GOT3 (cell line): ENCODE measurements around the gene FLT4.

Experiments used
- DNase-seq: peaks from one replicate; lab custom pipeline; 2025; ENCODE audit warnings: mixed read lengths; lab: John Stamatoyannopoulos, UW

FLT4 gene

DNA sequence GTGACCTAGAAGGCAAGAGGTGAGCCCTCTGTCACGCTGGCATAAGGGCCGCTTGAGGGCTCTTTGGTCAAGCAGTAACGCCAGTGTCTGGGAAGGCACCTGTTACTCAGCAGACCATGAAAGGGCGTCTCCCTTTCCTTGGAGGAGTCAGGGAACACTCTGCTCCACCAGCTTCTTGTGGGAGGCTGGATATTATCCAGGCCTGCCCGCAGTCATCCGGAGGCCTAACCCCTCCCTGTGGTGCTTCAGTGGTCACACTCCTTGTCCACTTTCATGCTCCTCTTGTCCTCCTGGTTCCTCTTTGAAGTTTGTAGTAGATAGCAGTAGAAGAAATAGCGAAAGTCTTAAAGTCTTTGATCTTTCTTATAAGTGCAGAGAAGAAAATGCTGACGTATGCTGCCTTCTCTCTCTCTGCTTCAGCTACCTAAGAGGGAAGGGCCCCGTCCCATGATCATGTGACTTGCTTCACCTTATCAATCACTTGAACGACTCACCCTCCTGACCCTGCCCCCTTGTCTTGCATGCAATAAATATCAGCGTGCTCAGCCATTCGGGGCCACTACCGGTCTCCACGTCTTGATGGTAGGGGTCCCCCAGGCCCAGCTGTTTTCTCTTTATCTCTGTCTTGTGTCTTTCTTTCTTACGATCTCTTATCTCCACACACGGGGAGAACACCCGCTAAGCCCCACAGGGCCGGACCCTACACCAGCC lies 41.4 kb downstream of the FLT4 start:
- DNase-seq = no peak

DNA sequence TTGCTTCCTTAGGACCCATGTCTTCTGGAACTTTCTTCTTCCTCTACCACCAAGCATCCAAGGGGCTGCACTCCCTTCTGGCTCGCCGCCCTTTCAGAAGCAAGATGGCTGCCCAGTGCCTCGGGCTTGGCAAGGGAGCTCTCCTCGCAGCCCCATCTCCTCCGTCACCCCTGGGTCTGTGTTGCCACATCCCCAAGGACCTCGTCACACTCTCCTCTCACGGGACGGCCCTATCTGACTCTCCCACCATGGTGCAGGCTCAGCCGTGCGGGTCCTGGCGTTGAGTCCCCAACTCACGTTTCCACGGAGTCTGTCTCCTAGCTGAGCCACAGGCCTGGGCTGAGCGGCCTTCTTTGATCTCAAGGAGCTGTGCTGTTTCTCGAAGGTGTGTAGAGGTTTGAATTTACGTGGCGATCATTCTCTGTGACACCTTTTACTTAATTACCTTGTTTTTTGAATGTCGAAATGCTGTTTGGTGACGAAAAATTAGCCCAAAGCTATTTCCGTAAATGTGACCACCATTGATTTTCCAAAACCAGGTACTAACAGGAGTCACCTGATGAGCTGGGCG lies 43.1 kb downstream of the FLT4 start:
- no peak for DNase-seq

DNA sequence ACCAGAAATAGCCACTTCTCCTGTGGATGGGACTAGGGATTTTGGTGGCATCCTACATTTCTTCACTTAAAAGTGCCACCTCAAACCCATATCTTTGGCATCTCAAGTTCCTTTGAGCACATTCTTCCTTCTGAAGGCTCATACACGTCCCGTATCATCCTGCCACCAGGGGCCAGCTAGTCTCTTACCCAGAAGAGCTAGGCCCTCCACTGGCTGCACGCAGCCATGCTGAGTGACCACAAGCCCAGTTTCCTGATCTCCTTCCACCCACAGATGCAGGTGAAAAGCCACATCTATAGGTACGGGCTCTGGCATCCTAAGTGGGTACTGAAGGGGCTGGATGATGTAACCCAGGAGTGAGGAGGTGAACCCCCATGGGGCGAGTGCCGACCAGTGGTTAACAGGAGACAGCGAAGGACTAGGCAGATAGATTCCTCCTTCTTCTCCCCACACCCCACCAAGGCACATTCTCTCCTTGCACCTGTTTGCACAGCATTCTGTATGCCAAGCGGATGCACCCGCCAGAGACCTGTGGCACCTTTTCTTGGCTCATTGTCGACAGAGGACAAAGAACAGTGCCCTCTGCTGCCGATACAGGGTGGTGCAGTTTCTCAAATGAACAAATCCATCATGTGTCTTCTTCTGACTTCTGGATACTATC lies 43.7 kb downstream of the FLT4 start:
- DNase-seq = no peak

DNA sequence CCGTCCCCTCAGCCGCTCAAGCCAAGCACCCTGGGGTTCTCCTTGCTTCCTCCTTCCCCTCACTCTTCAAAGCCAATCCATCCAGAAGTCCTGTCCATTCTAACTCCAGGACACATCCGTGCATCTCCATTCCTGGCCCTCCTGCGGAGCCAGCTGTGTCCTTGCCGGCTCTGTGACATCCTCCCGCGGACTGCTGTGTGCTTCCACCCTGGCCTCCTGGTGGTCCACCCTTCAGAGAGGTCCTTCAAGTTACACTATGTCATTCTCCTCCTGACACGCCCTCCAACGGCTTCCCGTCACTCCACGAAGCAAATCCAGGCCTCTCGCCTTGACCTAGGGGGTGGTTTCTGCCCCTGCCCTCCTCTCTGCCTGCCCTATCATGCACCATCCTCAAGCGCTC lies 45.1 kb downstream of the FLT4 start:
- no peak for DNase-seq

DNA sequence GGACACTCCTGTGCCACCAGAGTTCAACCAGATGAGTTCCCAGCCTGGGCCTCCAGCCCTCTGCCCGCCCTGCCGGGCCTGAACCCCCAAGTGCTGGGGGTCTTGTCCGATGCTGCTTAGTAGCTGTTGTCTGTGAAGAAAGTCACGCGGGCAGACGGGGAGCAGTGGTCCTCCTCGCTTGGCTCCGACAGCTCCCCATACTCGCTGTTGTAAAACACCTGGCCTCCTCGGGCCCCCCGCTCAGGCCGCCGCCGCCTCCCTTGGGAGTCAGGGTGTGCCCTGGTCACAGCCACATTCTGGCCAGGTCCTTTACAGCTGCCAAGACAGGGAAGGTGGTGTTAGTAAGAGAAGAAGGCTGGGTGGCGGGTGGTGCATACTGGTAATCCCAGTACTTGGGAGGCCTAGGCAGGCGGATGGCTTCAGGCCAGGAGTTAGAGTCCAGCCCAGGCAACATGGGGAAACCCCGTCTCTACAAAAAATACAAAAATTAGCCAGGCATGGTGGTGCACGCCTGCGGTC lies 46.3 kb downstream of the FLT4 start:
- no peak for DNase-seq

DNA sequence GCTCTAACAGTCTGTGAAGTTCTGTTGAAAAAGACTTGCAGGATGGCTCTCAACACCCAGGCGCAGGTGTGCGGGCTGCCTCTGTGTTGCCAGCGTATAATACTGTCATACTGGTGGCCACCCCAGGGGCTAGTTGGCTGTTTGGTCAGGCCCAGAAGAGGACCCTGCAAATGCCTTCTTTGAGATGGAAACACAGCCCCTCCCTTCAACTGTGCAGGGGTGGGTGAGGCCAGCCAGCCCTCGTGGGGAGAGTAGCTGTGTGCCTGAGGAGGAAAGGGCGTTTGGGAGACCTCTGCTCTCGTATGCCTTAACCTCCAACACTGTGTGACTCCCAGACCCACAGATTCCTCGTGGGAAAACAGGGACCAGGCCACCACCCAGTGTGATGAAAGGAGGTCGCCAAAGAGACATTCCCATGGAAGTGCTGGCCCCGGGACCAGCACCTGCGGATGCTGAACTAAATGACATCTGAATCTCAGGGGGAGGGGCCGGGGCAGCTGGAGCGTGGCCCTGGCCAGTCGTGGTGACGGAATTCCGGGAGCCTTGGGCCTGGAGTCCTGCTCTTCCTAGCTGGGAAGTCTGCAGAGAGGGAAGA lies 46.8 kb downstream of the FLT4 start:
- DNase-seq = no peak

DNA sequence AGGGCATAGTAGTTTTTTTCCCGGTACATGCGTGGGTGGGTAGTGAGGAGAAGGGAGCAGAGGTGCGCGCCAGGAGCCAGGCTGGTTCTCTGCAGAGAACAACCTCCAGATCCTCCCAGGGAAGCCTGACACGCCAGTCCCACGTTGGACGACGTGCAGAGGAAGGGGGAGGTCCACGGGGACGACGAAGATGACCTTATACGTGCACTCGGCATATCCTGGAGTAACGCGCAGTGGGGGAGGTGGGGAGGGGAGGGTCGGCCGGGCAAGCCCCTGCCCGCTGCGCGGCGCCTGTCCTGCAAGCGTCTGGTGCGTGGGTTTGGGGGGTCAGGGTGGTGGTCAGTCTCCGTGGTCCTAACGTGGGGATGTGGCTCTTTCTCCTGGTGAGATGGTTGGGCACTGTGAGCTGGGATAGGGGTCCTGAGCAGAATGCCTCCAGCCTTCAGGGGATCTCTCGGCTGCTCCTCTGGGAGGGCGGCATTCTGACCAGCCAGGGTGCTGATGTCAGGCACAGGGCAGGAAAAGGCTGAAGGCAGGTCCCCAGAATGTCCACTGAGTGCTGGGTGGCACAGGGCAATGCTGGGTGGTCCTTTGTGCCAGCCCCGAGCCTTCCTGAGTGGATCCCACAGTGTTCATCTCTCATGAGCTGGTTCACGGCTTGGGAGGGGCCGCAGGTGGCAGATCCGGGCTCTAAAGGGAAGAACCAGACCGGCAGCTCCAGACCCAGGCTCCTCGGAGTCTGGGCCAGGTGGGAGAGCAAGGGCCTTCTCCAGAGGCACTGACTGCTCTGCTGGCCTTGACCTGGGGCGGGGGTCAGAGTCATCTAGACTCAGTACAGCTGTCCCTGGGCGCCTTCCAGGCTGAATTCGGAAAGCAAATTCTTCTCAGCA lies 47.6 kb downstream of the FLT4 start:
- no peak for DNase-seq

DNA sequence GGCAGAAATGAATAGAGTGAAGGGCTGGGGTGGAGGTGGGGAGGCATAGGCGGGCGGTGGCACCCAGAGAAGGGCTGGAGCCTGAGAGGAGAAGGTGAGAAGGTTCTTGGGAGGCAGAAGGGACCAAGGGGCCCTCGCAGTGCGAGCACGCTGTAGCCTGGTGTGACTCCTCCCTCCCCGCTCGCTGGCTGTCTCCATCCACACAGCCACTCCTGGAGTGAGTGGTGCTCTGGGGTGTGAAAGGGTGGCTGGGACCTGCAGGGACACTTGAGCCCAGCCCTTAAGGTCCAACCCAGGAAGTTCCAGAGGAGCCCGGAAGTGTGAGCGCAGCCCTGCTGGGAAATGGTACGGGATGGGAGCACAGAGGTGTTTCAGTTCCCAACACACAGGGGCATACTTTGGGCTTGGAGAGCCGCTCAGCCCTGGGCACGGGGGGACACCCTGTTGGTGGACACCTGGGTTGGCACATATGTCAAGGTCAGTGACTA lies 48.8 kb downstream of the FLT4 start:
- DNase-seq = no peak

DNA sequence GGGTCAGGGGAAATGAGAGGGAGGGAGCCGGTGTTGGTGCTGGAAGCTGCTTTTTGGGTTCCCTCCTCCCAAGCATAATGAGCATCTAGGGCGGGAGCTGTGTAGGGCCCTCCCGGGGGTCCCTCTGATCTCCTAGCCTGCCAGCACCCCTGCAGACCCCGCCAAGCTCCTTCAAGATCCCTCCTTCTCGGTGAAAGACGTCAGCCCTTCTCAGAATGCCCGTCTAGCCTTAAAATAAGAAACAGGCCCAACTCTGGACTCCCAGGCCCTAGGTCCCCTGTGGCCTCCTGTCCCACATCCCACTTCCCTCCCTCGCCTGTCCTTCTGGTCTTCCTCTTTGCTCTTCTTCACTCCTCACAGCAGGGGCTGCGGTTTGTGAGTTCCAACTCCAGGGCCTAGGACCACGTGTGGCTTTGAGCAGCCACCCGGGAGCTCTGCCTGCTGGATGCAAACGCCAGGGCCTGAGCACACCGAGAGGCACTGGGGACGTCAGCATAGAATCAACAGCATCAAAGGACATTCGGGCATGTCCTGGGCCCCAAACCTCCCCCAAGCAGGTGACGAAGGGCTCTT lies 49.3 kb downstream of the FLT4 start:
- DNase-seq = no peak

DNA sequence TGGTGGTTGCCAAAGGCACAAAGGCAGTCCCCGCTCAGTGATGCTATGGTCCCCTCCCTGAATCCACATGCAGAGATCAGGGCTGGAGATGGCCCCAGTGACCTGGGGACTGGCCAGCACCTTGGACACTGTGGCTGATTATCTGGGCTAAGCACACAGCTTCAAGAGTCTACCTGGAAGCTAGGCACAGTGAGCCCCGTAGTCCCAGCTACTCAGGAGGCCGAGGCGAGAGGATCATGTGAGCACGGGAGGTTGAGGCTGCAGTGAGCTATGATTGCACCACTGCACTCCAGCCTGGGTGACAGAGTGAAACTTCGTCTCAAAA lies 49.8 kb downstream of the FLT4 start:
- no peak for DNase-seq

DNA sequence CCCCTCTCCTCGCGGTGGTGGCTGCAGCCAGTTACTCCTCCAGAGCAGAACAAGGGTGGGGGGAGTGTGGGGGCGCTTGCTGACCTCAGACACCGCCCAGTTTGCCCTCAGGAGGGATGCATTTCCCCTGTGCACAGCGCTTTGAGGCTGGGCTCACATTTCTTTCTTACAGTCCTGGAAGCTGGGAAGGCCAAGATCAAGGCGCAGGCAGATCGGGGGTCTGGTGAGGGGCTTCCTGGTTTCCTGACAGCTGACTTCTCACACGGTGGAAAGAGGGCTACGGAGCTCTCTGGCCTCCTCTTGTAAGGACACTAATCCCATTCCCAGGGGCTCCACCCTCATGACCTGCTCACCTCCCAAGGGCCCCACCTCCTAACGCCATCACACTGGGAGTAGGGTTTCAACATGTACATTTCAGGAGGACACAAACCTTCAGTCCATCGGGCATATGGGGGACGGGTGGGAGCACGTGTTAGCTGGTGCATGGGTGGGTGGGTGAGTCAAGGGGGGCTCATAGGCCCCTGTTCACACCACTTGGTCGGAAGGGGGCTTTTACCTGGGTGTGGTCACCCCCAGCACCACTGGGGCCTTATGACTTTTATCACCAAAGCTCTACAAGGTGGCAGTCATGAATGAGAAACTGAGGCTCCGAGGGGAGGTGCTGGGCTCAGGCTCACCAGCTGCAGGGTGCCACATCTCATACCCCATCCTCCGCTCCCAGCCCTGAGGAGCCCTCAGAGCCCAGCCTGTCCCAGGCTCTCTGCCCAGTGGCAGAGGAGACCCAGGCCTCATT lies 50.4 kb downstream of the FLT4 start:
- no peak for DNase-seq

DNA sequence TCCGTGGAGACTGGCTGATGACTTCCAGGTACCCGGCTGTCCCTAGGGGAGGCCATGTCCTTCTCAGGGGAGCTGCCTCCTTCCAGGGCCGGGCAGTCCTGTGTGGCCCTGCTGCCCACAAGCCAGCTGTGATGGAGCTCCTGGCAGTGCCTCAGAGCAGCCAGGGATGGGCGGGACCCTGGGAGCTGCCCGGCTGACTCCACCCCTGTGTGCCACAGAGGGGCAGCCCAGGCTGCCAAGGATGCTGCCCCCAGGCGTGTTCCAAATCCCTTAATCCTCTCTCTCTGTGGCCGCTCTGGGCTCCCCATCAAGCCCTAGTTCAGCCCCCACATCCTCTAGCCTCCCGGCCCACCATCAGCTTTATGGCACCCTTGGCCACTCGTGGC lies 51.1 kb downstream of the FLT4 start:
- no peak for DNase-seq

DNA sequence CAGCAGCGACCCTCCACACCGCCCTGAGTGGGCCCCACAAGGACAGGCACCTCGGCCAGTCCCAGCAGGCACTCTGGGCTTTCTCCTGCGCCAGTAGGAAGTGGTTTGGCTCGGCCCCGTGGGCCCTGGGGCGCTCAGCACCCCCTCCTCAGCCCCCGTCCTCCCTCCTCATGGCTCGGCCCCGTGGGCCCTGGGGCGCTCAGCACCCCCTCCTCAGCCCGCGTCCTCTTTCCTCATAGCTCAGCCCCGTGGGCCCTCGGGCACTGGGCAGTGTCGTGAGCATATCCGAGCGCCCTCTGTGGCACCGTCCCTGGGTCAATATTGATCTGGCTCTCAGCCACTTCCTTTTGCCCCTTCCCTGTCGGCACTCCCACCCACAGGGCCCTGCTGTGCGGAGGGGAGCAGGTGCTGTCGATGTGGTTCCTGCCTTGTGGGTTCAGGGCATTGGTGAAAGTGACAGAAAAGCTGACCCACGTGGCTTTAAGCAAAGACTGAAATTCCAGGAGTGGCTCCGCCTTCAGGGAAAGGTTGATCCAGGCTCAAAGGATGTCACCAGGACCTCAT lies 52.6 kb downstream of the FLT4 start:
- no peak for DNase-seq

DNA sequence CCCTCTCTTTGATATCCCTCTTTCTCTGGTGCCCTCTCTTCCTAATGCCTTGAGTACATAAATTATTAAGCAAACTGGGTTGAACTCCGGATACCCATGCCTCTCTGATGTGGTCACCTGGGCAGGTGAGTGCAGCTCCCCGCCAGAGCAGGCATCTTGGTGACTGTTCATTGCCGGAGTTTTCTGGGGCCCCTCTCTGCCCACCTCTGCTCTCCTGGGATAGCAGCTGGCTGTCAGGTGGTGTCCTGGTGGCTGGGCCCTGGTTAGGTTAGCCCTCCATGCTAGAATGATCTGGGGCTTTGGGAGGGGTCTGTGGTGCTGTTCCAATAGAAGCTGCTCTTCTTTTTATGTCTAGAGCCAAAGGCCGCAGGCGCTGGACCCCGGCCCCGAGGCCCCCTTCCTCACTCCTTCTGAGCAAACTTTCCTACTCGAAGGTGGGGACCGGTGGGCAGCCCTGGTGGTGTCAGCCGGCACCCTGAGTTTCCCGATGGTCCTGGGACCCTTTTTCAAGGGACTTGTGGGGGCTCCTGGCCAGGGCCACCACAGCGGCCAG lies 53.2 kb downstream of the FLT4 start:
- no peak for DNase-seq

DNA sequence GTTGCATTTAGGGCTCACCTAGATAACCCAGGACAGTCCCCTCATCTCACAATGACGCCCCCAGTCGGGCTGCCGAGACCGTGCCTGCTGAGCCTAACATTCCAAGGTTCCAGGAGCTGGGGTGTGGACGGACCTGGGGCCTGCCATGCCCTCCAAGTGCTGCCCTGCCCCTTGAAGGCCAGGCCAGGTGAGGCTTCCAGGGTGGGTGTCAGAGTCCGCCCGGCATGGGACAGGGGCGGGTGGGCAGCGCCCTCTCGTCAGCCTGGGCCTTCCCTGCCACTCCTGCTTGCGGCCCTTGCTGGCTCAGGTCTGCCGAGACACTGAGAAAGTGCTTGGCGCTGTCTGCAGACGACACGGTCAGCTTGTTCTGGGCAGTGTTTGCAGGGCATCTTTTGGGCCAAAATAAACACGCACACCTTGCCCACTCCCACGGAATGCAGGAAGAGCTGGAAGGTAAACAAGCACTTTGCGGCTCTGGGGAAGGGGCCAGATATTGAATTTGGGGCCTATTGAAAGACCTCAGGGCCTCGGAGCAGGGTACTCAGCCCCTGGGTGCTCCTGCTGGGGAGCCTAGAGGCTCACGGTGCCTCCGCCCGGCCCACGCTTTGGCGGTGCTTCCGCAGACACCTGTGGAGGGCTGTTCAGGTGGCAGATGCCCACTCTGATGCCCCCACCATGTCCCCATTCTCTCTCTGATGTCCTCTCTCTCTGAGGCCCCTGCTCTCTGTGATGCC lies 53.9 kb downstream of the FLT4 start:
- no peak for DNase-seq

DNA sequence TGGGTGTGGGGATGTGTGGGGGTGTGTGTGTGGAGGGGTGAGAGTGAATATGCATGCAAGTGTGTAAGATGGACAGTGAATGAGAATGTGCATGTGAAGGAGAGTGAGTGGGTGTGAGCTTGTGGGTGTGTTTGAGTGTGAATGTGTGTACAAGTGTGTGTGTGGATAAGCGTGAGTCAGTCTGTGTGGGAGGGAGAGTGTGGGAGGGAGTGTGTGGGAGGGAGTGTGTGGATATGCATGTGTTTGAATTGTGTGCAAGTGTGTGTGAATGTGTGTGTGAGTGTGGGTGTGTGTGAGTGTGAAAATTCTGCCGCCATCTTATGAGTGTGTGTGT lies 54.4 kb downstream of the FLT4 start:
- no peak for DNase-seq

DNA sequence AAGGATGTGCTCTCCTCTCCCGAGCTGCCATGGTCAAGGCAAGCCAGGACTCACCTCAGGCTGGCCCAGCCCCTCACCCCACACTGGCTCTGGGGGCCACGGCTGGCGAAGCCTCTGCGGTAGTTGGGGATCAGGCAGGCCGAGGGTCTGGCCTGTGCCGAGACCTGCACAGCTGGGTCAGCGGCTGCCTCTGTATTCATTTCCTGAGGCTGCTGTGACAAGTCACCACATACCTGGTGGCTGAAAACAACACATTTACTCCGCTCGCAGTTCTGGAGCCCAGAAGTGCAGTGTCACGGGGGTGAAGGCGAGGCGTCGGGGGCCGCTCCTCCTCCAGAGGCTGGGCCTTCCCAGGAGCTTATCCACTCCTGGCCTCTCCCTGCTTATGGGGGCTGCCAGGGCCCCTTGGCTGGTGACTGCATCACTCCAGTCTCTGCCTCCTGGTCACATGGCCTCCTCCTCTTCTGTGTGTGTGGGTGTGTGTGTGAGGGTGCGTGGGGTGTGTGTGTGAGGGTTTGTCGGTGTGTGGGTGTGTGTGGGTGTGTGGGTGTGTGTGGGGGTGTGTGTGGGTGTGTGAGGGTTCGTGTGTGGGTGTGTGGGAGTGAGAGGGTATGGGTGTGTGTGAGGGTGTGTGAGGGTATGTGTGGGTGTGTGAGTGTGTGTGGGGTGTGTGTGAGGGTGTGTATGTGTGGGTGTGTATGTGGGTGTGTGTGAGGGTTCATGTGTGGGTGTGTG lies 54.9 kb downstream of the FLT4 start:
- no peak for DNase-seq

DNA sequence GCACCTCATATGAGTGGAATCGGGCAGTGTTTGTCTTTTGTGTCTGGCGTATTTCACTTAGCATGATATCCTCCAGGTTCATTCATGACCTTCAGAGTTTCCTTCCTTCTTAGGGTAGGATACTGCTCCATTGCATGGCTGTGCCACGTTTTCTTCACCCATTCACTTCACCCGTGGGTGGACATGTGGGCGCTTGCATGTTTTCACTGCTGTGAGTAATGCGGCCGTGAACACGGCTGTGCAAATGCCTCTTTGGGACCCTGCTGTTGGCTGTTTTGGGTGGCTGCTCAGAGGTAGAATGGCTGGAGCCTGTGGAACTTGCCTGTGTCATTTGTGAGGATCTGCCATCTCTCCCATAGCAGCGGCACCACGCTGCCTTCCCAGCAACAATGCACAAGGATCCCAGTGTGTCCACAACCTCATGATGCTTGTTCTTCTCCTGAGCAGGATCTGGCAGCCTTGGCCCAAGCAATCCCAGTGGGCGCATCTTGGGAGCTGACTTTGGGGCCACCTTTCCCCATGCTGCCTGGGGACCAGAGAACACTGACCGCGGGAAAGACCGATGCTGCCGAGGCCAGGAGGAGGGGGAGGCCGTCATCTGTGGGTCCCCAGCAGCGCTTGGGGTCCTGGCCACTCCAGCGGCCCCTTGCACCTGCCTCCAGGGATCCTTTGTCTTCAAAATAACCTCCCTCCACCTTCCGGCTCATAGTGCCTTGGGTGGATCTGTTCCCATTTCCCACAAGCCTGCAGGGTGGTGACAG lies 55.8 kb downstream of the FLT4 start:
- no peak for DNase-seq
